Ramos (cell line): ENCODE data around the gene LONP2.

Experiments used
- in situ Hi-C: fragments of 300-500 bp; cut with MboI; formaldehyde crosslinking; loops from one replicate; pipeline ENCODE4 v1.14.3; 2022; ENCODE audit warnings: low sequenced_read_pairs; ENCODE audit not compliant: unreplicated experiment

The LONP2 gene

DNA sequence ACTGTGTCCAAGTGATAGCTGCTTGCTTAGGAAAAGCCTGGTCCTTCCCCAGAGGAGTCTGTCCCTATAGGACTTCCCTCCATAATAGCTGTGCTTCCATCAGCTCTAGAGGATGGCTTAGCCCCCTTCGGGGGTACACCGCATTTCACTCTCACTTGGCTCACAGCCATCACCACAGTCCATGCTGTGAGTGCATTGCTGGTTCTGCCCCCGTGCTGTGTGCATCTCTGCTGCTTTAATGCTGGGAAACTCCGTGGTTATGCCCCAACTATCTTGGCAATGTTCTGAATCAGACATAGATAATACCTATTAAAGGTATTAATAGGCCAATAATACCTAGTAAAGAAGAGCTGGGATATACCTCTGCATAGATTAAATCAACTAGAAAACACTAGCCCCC lies 82.8 kb downstream of the LONP2 start:
- in situ Hi-C loops = no loop called here

DNA sequence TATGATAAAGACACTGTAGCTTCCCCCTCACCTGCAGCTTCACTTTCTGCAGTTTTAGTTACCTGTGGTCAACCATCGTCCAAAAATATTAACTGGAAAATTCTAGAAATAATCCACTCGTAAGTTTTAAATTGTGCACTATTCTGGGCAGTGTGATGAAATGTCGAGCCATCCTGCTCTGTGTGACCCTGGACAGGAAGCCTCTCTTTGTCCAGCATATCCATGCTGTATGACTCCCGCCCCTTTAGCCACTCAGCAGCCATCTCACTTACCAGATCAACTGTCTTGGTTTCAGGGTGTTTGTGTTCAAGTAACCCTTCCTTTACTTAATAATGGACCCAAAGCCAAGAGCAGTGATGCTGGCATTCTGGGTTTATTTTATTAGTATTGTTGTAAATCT lies 85.0 kb downstream of the LONP2 start:
- in situ Hi-C loops = no loop called here

DNA sequence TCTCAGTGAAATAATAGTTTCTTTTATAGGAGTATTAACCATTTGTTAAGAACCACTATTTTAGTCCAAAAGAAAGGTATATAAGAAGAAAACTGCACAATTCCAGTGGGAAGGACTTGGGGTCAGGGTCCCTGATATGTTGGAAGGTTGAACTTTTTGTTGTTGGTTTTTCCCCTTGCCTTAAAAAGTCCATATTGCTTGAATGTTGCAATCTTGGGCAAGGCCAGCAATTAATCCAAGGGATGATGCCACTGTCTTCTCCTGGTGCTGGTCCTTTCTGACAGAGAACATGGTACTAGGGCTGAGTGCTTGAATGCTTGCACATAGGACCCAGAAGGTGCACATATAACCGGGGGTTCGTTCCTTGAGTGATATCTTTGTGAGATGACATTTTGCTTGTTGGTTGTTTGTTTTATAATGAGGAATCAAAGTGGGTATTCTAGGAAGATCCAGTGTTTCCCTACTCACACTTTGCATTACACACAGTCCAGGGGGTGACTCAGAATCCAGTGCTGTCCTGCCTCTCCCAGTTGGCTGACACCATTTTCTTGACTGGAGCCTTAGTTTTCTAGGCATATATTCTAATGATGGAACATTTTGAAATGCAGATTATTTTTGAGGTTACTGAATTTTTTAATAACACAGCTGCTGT lies 86.2 kb downstream of the LONP2 start:
- in situ Hi-C loops = no loop called here

DNA sequence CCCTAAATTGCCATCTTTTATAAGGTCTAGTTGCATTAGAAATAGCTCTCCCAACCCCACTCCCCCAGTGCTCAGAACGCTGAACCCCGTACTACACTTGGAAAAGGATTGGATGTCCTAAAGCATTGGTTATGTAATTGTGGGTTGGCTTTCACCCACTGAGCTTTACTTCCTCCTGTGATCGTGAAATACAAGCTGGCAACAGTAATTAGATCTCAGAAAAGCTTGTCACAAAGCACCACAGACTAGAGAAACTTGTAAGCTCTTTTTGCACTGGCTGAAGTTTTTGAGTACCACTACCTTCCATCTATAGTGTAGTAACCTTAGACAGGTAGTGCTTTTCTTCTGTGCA lies 86.7 kb downstream of the LONP2 start:
- in situ Hi-C loops = no loop called here

DNA sequence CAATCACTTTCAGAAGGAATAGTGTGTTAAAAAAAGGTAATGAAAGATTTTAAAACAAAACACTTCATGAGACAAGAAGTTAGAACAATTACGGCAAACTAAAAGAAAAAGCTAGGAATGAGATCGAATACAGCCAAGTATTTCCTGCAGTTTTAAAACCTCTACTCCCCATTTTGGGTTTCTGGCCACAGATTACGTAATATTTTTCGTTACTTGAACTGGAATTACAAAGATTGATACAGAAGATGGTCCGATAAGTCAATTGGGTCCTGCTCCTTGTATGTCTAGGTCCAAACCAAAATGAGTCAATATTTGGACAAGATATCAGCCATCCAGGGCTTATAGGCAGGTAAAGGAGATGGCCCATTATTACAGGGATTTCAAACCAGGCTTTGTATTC lies 88.9 kb downstream of the LONP2 start:
- in situ Hi-C loops = no loop called here

DNA sequence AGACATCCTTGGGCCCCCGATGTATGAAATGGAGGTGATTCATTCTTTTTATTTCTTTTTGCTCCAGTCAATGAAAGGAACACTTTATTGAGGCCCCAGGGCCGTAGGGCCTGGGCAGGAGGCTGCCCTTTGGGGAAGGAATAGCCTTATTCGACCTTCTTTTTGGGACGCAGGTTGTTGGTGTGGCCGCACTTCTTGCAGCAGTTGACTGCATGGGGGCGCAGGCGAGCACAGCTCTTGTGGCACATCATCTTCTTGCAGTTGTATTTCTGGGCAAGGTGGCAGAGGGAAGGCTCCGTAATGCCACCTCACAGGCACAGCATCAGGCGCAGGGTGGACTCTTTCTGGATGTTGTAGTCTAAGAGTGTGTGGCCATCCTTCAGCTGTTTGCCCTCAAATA lies 90.2 kb downstream of the LONP2 start:
- in situ Hi-C loops = no loop called here

DNA sequence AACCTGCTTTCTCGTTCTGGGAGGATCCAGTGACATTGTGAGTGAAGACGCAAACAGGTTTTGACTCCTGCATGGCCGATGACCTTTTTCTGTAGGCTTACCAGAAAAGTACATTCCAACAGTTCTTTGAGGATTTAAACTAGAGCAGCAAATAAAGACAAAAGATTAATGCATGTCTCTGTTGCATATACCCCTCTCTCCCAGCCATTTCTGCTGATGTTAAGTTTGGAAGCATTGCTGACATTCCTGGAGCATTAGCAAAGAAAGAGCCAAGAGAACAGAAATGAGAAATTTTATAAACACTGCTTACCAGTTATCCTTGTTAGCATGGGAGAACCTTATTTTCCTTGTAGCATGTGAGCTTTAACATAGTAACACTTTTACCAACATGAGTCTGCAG lies 91.9 kb downstream of the LONP2 start:
- in situ Hi-C loops = no loop called here

DNA sequence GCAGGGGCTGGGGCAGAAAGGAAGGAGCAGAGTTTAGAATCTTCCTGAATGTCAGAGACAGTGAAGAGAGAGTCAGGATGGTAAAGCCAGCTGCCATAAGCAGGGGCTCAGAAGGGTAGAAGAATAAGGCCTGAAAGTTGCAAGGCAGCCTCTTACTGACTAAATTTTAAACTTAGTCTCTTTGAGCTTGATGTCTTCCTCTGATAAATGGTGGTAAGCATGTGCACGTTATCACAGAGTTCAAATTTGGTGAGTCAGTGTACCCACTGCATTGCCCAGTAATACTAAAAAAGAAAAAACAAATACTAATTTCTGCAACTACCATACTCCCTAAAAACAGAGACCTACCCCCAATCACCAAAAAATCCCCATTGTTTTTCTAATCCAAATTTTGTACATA lies 96.0 kb downstream of the LONP2 start:
- in situ Hi-C loops = no loop called here

DNA sequence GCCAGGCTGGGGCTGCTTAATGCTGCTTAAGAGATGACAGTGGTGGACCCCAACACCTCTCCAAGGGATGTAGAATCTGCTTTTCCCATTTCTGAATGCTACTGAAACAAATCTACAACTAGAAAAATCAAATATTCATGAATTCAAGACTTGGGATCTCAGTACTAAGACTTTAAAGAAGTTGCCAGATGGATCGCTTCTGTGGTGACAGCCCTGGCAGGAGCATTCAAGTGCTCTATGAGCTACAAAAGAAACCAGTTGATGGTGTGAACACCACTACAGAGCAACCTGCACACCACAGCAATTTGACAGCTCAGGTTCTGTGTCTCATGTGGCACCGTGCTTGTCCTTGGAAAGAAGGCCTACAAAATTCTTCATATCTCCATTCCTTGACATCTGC lies 98.5 kb downstream of the LONP2 start:
- in situ Hi-C loops = no loop called here

DNA sequence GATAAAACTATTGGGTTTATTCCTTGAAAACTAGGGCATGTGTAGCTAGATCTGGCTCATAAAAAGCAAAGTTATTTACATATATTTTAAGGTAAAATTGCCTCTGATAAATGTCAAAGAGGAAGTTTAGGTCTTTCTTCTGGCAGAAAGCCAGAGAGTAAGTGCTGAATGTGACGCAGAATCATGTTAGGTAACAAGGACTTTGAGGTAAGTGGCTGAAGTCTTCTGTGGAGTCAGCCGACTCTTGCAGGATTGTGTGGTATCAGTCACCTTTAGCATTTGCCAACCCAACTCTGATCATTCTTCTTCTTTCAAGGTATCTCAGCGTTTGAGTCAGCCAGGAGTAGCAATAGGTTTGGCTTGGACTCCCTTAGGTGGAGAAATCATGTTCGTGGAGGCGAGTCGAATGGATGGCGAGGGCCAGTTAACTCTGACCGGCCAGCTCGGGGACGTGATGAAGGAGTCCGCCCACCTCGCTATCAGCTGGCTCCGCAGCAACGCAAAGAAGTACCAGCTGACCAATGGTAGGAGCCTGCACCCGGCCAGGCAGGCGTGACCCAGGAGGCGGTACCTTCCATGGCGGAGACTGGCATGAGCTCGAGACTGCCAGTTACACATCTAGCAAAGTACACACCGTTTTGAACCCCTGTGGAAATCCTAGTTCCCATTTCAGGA lies 103.2 kb downstream of the LONP2 start:
- in situ Hi-C loops = no loop called here

DNA sequence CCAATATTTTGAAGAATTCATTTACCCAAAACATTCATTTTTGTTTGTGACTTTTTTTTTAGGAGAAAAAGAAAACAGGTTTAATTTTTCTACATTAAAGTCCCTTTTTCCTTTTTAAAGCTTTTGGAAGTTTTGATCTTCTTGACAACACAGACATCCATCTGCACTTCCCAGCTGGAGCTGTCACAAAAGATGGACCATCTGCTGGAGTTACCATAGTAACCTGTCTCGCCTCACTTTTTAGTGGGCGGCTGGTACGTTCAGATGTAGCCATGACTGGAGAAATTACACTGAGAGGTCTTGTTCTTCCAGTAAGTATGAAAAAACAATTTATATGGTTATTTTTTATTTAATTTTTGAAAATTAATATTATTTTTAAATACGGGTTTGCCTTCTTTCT lies 103.9 kb downstream of the LONP2 start:
- in situ Hi-C loops = no loop called here

DNA sequence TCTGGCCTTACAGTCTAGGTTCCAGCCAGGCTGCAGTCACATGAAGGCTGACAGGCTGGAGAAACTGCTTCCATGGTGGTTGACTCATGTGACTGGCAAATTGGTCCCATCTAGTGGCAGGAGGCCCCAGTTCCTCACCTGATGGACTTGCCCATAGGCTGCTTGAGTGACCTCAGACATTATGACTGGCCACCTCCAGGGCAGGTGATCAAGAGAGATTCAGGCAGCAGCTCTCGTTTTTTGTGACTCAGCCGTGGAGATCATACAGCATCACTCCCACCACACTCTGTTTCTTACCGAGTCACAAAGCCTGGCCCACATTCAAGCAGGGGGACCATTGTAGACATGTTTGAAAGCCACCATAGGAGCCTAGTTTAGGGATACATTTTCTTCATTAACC lies 106.6 kb downstream of the LONP2 start:
- in situ Hi-C loops = loop anchor here (5.0 kb wide), 2 partner anchors 187 to 282 kb away; no protein-coding TSS in a partner anchor

DNA sequence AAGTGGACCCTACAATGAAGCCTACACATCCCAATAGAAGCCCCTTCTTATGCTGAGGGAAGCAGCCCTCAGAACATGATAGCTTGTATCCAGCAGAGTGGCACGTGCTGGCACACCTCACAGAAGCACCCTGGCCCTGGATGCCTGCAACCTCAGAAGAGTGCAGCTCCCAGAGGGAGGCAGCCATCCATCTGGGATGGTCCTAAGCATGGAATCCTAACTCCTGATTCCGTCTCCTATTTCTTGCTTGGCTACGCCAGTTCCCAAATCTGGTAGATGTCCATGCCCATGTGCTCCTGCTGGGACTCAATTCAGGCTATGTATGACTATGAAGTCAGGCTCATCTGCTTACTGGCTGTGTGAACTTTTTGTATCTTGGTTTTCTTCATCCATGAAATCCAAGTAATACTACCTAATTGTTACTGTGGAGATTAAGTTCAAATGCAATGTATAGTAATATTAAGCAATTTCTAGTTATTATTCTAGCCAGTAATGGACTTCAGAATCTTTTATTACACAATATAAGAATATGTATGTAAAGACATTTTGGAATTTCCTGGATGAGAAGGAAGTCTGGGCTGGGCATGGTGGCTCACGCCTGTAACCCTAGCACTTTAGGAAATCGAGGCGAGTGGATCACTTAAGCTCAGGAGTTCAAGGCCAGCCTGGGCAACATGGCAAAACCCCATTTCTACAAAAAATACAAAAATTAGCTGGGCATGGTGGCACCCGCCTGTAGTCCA lies 108.7 kb downstream of the LONP2 start:
- in situ Hi-C loops = loop anchor here (5.0 kb wide), 2 partner anchors 184 to 279 kb away; no protein-coding TSS in a partner anchor

DNA sequence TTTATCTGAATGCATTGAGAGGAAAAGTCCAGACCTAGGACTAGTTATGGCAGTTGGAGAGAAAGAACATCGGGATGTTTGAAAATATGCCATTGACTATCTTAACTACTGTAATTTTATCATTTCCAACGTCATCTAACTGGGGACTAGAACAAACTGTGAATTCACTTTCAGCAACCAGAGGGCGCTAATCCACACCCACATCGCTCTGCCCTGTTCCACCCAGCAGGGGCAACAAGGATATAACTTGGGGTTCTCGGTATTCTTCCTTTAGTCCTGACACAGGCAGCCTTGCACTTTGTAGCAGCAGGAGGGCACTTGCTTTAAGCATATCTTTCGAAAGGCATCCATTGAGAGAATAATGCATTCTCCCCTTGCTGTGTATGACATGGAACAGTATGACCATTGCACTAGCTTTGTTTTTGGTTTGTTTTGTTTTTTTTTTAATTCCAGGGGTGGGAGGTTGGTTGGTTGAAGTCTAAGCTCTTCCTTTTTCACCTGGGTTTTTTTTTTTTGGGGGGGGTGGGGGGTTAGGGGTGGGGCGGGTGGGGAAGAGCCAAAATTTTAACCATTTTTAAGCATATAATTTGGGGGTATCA lies 109.6 kb downstream of the LONP2 start:
- in situ Hi-C loops = loop anchor here (5.0 kb wide), 2 partner anchors 184 to 279 kb away; no protein-coding TSS in a partner anchor

DNA sequence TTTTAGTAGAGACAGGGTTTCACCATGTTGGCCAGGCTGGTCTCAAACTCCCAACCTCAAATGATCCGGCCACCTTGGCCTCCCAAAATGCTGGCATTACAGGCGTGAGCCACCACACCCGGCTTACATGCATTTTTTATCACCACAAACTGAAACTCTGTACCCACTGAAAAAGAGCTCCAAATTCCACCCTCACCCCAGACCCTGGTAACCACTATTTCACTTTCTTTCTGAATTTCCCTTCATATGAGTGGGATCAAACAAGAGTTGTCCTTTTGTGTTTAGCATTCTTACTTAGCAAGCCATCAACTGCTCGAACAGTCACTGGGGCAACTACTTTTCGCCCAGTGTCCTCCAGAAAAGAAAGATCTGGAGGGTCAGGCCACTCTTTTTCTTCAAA lies 110.3 kb downstream of the LONP2 start:
- in situ Hi-C loops = loop anchor here (5.0 kb wide), 2 partner anchors 183 to 278 kb away; no protein-coding TSS in a partner anchor

DNA sequence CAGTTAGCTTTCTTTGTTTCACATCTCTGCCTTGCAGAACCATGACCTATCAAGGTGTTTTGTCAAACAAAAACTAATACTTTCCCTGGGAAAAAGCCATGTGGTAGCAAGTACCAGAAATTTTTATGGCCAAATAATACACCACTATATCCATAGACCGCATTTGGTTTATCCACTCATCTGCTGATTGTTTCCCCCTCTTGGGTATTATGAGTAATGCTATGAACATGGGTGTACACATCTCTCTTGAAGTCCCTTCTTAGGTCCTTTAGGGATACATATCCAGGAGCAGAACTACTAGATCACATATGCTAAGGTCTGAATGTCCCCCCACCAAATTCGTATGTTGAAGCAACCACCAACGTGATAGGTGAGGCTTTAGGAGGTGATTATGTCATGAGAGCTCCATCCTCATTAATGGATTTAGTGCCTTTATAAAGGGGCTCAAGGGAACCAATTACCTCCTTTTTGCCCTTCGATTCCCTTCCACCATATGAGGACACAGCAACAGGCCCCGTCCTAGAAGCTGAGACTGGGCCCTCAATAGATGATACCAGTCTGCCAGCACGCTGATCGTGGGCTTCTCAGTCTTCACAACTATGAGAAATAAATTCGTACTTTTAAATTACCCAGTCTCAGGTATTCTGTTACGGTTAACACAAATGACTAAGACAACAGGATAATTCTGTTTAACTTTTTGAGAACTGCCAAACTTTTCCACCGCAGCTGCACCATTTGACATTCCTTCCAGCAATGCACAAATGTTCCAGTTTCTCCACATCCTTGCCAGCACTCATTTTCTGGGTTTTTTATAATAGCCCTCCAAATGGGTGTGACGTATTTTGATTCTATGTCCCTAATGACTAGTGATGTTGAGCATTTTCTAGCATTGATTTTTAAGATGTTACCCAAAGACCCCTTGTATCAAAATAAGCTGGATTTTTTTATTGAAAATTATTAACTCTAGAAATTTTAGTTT lies 111.1 kb downstream of the LONP2 start:
- in situ Hi-C loops = loop anchor here (5.0 kb wide), 2 partner anchors 182 to 277 kb away; no protein-coding TSS in a partner anchor

DNA sequence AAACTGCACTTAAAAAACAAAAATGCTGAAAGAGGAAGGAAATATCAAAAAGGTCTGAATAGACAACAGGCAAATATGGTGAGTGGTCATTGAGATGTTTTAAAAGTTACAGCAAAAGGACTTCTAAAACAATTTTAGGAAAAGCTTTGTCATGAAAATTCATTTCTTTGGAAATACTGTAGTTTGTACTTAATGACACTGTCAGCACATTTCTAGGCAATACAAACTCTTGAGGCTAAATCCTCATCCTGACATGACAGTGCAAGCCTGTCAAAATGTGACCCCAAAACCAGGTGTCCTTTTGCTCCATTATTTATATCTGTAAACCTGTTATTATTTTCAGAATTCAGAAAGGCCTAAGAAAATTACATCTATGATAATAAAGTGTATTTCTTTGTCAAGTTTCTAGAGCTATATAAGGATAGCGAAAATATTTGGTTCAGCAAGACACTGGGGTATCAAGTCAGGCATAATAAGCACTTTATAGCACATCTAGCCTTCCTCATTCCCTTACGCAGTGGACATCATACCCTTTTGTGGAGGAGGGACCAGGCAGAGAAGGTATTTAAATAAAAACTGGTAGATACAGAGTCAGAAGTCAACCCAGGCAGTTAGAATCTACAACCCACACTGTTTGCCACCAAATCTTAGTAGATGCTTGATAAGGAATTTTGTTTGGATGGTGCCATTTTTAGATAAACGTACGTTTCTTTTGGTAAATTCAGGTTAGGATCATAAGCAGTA lies 112.7 kb downstream of the LONP2 start:
- in situ Hi-C loops = no loop called here

DNA sequence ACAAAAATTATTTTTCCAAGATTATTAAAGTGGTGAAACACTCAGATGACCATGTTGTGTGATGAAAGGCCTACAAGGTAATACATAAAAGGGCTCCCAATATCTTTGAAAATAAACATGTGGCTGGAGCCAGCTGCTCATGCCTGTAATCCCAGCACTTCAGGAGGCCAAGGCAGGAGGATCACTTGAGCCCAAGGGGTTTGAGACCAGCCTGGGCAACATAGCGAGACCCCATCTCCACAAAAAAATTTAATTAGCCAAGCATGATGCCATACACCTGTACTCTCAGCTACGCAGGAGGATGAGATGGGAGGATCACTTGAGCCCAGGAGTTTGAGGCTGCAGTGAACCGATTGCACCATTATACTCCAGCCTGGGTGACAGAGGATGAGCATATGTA lies 114.3 kb downstream of the LONP2 start:
- in situ Hi-C loops = no loop called here

DNA sequence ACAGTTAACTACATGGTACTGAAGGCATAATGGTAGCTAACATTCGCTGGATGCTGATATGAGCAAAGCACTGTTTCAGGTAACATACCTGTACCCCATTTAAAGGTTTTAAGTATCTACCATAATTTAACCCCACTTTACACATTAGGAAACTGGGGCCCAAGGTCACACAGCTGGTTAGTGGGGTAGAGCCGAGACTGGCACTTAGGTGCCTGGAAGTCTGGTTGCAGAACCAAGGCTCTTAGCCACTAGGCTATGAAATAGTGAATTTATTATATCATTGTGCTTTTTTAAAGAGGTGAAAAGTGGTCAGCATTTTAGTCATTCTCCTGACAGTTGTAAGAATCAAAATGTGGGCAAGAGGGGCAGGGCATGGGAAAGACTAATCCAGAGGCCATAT lies 115.9 kb downstream of the LONP2 start:
- in situ Hi-C loops = no loop called here
